ENCODE data around the gene PPP1R8. TPM values are rescaled to one million over a fixed set of nuclear protein-coding genes. Genes with fewer than 3 reads are reported as not detected.
"Not testable (repeated sequence)": the region's sequence is repeated elsewhere in the genome, so short reads cannot be mapped to it uniquely, and the experiment has no call there.

PPP1R8 gene
- total RNA-seq, 1 experiment from 2014 or later, result 38.3 TPM

GRCh38 chr1:27862671-27863537 is 32.3 kb downstream of the PPP1R8 start:
- Histone ChIP-seq H3K9me3 (ENCODE audit: low read length) (no peaks in the 10 kb centered on the region), H3K4me1 (ENCODE audit: low read length) (peaks cover 29% of the 10 kb centered on the region), H3K9ac (ENCODE audit: low read length) (peak overlapping the region; percentile 41), H4K20me1 (ENCODE audit: insufficient read depth, low read depth, low read length) (no peaks in the 10 kb centered on the region), H3K4me3 (ENCODE audit: low read length) (no peak overlapping the region), H3K36me3 (ENCODE audit: insufficient read depth, low read length) (no peaks in the 10 kb centered on the region), H3K9me2 (replicated peaks; ENCODE audit: insufficient read depth, low read length) (no peaks in the 10 kb centered on the region), H3K27me3 (ENCODE audit: low read length) (no peaks in the 10 kb centered on the region), H2AFZ (ENCODE audit: low read length) (peak overlapping the region; percentile 53; the same call in 1 of the 2 replicates), H3K4me2 (ENCODE audit: low read depth, low read length, poor library complexity, severe bottlenecking) (peak overlapping the region; percentile 27), H3K27ac (ENCODE audit: low read length) (no peak overlapping the region), H3K79me2 (ENCODE audit: low read length) (no peaks in the 10 kb centered on the region)
- peak; percentile 73 for DNase-seq

DNA sequence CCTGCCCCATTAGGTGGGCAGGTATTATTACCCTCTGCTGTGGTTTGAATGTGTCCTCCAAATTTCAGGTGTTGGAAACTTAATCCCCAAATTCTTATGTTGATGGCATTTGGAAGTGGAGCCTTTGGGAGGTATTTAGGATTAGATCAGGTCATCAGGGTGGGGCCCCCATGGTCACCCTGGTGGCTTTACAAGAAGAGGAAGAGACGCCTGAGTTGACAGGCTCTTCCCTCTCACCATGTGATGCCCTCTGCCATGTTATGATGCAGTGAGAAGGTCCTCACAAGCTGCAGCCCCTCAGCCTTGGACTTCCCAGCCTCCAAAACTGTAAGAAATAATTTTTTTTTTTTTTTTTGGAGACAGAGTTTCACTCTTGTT is 32.9 kb downstream of the PPP1R8 start:
- peak overlapping the region; percentile 53; the same call in 1 of the 2 replicates for H2AFZ ChIP-seq (ENCODE audit: low read length)
- no peaks in the 10 kb centered on the region for H3K9me3 ChIP-seq (ENCODE audit: low read length)

GRCh38 chr1:27864264-27864895 is 33.8 kb downstream of the PPP1R8 start:
- H3K79me2 ChIP-seq (ENCODE audit: low read length), result no peaks in the 10 kb centered on the region
- H3K9me3 ChIP-seq (ENCODE audit: low read length), result no peaks in the 10 kb centered on the region
- no peak overlapping the region for H3K9ac ChIP-seq (ENCODE audit: low read length)
- H4K20me1 ChIP-seq (ENCODE audit: insufficient read depth, low read depth, low read length), result no peaks in the 10 kb centered on the region
- peaks cover 28% of the 10 kb centered on the region for H3K4me1 ChIP-seq (ENCODE audit: low read length)
- no peak for DNase-seq
- no peak overlapping the region for H3K4me3 ChIP-seq (ENCODE audit: low read length)
- H3K9me2 ChIP-seq (replicated peaks; ENCODE audit: insufficient read depth, low read length), result no peaks in the 10 kb centered on the region
- H3K4me2 ChIP-seq (ENCODE audit: low read depth, low read length, poor library complexity, severe bottlenecking), result no peak overlapping the region
- H3K36me3 ChIP-seq (ENCODE audit: insufficient read depth, low read length), result no peaks in the 10 kb centered on the region
- H3K27me3 ChIP-seq (ENCODE audit: low read length), result no peaks in the 10 kb centered on the region
- H3K27ac ChIP-seq (ENCODE audit: low read length), result no peak overlapping the region
- H2AFZ ChIP-seq (ENCODE audit: low read length), result 0 out of 2 replicates have a peak overlapping the region, but pooled peaks have one; percentile 62

More for the DNA sequence above, 32.9 kb downstream of the PPP1R8 start:
- Histone ChIP-seq H3K36me3 (ENCODE audit: insufficient read depth, low read length) (no peaks in the 10 kb centered on the region), H3K4me2 (ENCODE audit: low read depth, low read length, poor library complexity, severe bottlenecking) (peak overlapping the region; percentile 27), H3K27me3 (ENCODE audit: low read length) (no peaks in the 10 kb centered on the region), H3K4me3 (ENCODE audit: low read length) (no peak overlapping the region), H3K4me1 (ENCODE audit: low read length) (peaks cover 24% of the 10 kb centered on the region), H3K9ac (ENCODE audit: low read length) (peak overlapping the region; percentile 41), H3K79me2 (ENCODE audit: low read length) (no peaks in the 10 kb centered on the region), H3K27ac (ENCODE audit: low read length) (no peak overlapping the region), H3K9me2 (replicated peaks; ENCODE audit: insufficient read depth, low read length) (no peaks in the 10 kb centered on the region), H4K20me1 (ENCODE audit: insufficient read depth, low read depth, low read length) (no peaks in the 10 kb centered on the region)
- no peak for DNase-seq

GRCh38 chr1:27865821-27866220 is 35.2 kb downstream of the PPP1R8 start:
- Histone ChIP-seq H3K27me3 (ENCODE audit: low read length) (no peaks in the 10 kb centered on the region), H3K9ac (ENCODE audit: low read length) (no peak overlapping the region), H3K9me3 (ENCODE audit: low read length) (no peaks in the 10 kb centered on the region), H3K9me2 (replicated peaks; ENCODE audit: insufficient read depth, low read length) (no peaks in the 10 kb centered on the region), H3K4me2 (ENCODE audit: low read depth, low read length, poor library complexity, severe bottlenecking) (no peak overlapping the region), H3K4me1 (ENCODE audit: low read length) (peaks cover 35% of the 10 kb centered on the region), H3K4me3 (ENCODE audit: low read length) (no peak overlapping the region), H3K79me2 (ENCODE audit: low read length) (no peaks in the 10 kb centered on the region), H3K36me3 (ENCODE audit: insufficient read depth, low read length) (no peaks in the 10 kb centered on the region), H3K27ac (ENCODE audit: low read length) (no peak overlapping the region), H4K20me1 (ENCODE audit: insufficient read depth, low read depth, low read length) (no peaks in the 10 kb centered on the region), H2AFZ (ENCODE audit: low read length) (no peak overlapping the region)
- no peak for DNase-seq

- Histone ChIP-seq H3K9me2 (replicated peaks; ENCODE audit: insufficient read depth, low read length) (no peaks in the 10 kb centered on the region), H4K20me1 (ENCODE audit: insufficient read depth, low read depth, low read length) (no peaks in the 10 kb centered on the region), H3K27me3 (ENCODE audit: low read length) (peaks cover under 1% of the 10 kb centered on the region; the same call in 1 of the 2 replicates), H3K79me2 (ENCODE audit: low read length) (no peaks in the 10 kb centered on the region), H3K9me3 (ENCODE audit: low read length) (no peaks in the 10 kb centered on the region), H3K4me3 (ENCODE audit: low read length) (no peak overlapping the region; the same call in 1 of the 2 replicates), H3K4me2 (ENCODE audit: low read depth, low read length, poor library complexity, severe bottlenecking) (peak overlapping the region; percentile 73), H3K36me3 (ENCODE audit: insufficient read depth, low read length) (no peaks in the 10 kb centered on the region), H2AFZ (ENCODE audit: low read length) (peak overlapping the region; percentile 87; the same call in 1 of the 2 replicates), H3K9ac (ENCODE audit: low read length) (no peak overlapping the region), H3K27ac (ENCODE audit: low read length) (no peak overlapping the region), H3K4me1 (ENCODE audit: low read length) (peaks cover 33% of the 10 kb centered on the region)
- no peak for DNase-seq
Observed at GRCh38 chr1:27868556-27868931, 38.0 kb downstream of the PPP1R8 start.

DNA sequence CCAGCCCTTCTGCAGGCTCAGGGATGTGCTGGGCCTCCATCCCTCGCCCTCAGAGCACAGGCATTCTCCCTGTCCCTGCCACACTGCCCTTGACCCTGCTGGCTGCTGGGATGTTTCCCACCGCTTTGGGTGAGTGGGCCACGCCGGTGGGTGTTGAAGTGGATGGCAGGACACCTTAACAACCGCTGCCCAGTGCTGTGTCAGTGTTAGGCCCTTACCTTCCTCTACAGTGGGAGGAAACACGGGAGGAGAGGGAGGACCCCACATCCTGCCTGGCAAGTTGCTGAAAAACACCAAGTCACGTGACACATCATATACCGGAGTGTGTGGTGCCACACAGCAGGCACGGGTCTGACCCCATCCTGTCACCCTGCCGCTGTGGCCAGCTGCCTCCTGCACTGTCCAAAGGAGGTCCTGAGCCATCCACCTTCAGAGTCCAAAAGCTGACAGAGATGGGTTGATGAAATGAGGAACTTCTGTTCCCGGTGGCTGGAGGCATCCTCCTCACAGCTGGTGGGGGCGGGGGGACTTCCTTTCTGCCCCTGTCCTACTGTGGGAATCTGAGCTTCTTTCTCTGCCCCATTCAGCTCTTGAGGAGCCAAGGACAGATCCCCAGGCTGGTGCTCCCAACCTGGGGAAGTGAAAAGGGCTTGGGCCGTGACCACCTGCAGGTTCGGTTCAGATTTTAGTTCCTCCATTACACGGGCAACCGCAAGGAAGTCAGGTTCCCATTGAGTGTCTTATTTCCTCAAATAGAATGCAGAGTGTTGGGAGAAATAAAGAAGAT is 38.5 kb downstream of the PPP1R8 start:
- Histone ChIP-seq H3K79me2 (ENCODE audit: low read length) (no peaks in the 10 kb centered on the region), H3K9ac (ENCODE audit: low read length) (peak overlapping the region; percentile 57), H3K36me3 (ENCODE audit: insufficient read depth, low read length) (no peaks in the 10 kb centered on the region), H3K9me2 (replicated peaks; ENCODE audit: insufficient read depth, low read length) (no peaks in the 10 kb centered on the region), H4K20me1 (ENCODE audit: insufficient read depth, low read depth, low read length) (no peaks in the 10 kb centered on the region), H2AFZ (ENCODE audit: low read length) (peak overlapping the region; percentile 87), H3K4me3 (ENCODE audit: low read length) (peak overlapping the region; percentile 59), H3K4me1 (ENCODE audit: low read length) (peaks cover 28% of the 10 kb centered on the region), H3K27ac (ENCODE audit: low read length) (no peak overlapping the region), H3K9me3 (ENCODE audit: low read length) (no peaks in the 10 kb centered on the region), H3K27me3 (ENCODE audit: low read length) (peaks cover 3% of the 10 kb centered on the region; the same call in 1 of the 2 replicates), H3K4me2 (ENCODE audit: low read depth, low read length, poor library complexity, severe bottlenecking) (peak overlapping the region; percentile 73)
- peak; percentile 66 for DNase-seq

GRCh38 chr1:27869719-27870085 is 39.1 kb downstream of the PPP1R8 start:
- H3K27me3 ChIP-seq (ENCODE audit: low read length), result peaks cover 3% of the 10 kb centered on the region; the same call in 1 of the 2 replicates
- no peaks in the 10 kb centered on the region for H3K9me3 ChIP-seq (ENCODE audit: low read length)
- no peaks in the 10 kb centered on the region for H3K9me2 ChIP-seq (replicated peaks; ENCODE audit: insufficient read depth, low read length)
- no peaks in the 10 kb centered on the region for H4K20me1 ChIP-seq (ENCODE audit: insufficient read depth, low read depth, low read length)
- peak overlapping the region; percentile 73 for H3K4me2 ChIP-seq (ENCODE audit: low read depth, low read length, poor library complexity, severe bottlenecking)
- peak overlapping the region; percentile 57 for H3K9ac ChIP-seq (ENCODE audit: low read length)
- H3K4me3 ChIP-seq (ENCODE audit: low read length), result peak overlapping the region; percentile 59
- no peaks in the 10 kb centered on the region for H3K79me2 ChIP-seq (ENCODE audit: low read length)
- peaks cover 26% of the 10 kb centered on the region for H3K4me1 ChIP-seq (ENCODE audit: low read length)
- H3K36me3 ChIP-seq (ENCODE audit: insufficient read depth, low read length), result no peaks in the 10 kb centered on the region
- H3K27ac ChIP-seq (ENCODE audit: low read length), result no peak overlapping the region
- DNase-seq, result no peak
- peak overlapping the region; percentile 87 for H2AFZ ChIP-seq (ENCODE audit: low read length)

DNA sequence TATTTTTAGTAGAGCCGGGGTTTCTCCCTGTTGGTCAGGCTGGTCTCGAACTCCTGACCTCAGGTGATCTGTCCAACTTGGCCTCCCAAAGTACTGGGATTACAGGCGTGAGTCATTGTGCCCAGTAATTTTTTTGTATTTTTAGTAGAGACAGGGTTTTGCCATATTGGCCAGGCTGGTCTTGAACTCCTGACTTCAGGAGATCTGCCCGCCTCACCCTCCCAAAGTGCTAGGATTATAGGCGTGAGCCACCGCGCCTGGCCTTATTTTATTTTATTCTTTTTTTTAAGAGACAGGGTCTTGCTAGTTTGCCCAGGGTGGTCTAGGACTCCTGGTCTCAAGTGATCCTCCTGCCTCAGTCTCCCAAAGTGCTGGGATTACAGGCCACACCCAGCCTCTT is 40.5 kb downstream of the PPP1R8 start:
- H3K4me3 ChIP-seq (ENCODE audit: low read length); H3K27ac ChIP-seq (ENCODE audit: low read length); H3K36me3 ChIP-seq (ENCODE audit: insufficient read depth, low read length); H3K79me2 ChIP-seq (ENCODE audit: low read length); H4K20me1 ChIP-seq (ENCODE audit: insufficient read depth, low read depth, low read length); H3K9ac ChIP-seq (ENCODE audit: low read length); H3K9me2 ChIP-seq (replicated peaks; ENCODE audit: insufficient read depth, low read length); H2AFZ ChIP-seq (ENCODE audit: low read length); DNase-seq; H3K9me3 ChIP-seq (ENCODE audit: low read length); H3K4me2 ChIP-seq (ENCODE audit: low read depth, low read length, poor library complexity, severe bottlenecking); H3K27me3 ChIP-seq (ENCODE audit: low read length): not testable (repeated sequence)
- peaks cover 36% of the 10 kb centered on the region for H3K4me1 ChIP-seq (ENCODE audit: low read length)
